Upper lobe of right lung (tissue), 1 donor: ENCODE data around the gene NXN. TPM values are rescaled to one million over a fixed set of nuclear protein-coding genes. Genes with fewer than 3 reads are reported as not detected.
A peak's percentile ranks its signal among the peaks of the same experiment; 100 is the strongest.
"Not testable (repeated sequence)": the region's sequence is repeated elsewhere in the genome, so short reads cannot be mapped to it uniquely, and the experiment has no call there.

ENCODE experiments used
- ATAC-seq: fragments of 200-7000 bp; cut with Tn5 transposase; one replicate; pipeline ENCODE4 v1.9.1; 2020; ENCODE audit warnings: mild to moderate bottlenecking, moderate library complexity
- DNase-seq: peaks from one replicate; pipeline ENCODE4 v3.0.0-alpha.2; 2020
- H3K27ac ChIP-seq: fragments of 200-600 bp; one replicate; pipeline ENCODE4 v1.8.0; 2022
- H3K27me3 ChIP-seq: fragments of 200-600 bp; one replicate; pipeline ENCODE4 v1.8.0; 2022; ENCODE audit warnings: mild to moderate bottlenecking
- H3K36me3 ChIP-seq: fragments of 200-600 bp; one replicate; pipeline ENCODE4 v1.8.0; 2022
- H3K4me1 ChIP-seq: fragments of 200-600 bp; one replicate; pipeline ENCODE4 v1.8.0; 2022
- H3K4me3 ChIP-seq: fragments of 200-600 bp; one replicate; pipeline ENCODE4 v1.8.0; 2022; ENCODE audit warnings: mild to moderate bottlenecking
- H3K9me3 ChIP-seq: fragments of 200-600 bp; one replicate; pipeline ENCODE4 v1.8.0; 2022
- intact Hi-C: fragments of 100-400 bp; cut with DNase I; formaldehyde crosslinking; loops from one replicate; pipeline ENCODE4 v1.11.0; 2022
- total RNA-seq: library from RNA; stranded (reverse); fragmentation: NEBNext Ultra II Directional; extraction: Animal tissue kit (Norgen Biotek cat#: 25700); gene quantifications from one replicate; pipeline ENCODE4 v1.2.1, GENCODE V29; 2021
- TF ChIP-seq, protein P1 (sequence below): fragments of 200-600 bp; IDR thresholded peaks from one replicate; pipeline ENCODE4 v1.8.0; 2022; ENCODE audit warnings: antibody characterized with exemption
- donor health status: DM: no; HTN: yes; CAD: no; lungs with severe emphysema.

NXN gene
- total RNA-seq, 1 donor from 2014 or later: 57.3 TPM

- H3K4me3 ChIP-seq: no peak overlapping the region
- peaks cover 4% of the 10 kb centered on the region for H3K4me1 ChIP-seq
- H3K27me3 ChIP-seq: no peaks in the 10 kb centered on the region
- TF ChIP-seq, protein P1, sequence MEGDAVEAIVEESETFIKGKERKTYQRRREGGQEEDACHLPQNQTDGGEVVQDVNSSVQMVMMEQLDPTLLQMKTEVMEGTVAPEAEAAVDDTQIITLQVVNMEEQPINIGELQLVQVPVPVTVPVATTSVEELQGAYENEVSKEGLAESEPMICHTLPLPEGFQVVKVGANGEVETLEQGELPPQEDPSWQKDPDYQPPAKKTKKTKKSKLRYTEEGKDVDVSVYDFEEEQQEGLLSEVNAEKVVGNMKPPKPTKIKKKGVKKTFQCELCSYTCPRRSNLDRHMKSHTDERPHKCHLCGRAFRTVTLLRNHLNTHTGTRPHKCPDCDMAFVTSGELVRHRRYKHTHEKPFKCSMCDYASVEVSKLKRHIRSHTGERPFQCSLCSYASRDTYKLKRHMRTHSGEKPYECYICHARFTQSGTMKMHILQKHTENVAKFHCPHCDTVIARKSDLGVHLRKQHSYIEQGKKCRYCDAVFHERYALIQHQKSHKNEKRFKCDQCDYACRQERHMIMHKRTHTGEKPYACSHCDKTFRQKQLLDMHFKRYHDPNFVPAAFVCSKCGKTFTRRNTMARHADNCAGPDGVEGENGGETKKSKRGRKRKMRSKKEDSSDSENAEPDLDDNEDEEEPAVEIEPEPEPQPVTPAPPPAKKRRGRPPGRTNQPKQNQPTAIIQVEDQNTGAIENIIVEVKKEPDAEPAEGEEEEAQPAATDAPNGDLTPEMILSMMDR: no peak
- H3K27ac ChIP-seq: no peak overlapping the region
- ATAC-seq: no peak
- no peaks in the 10 kb centered on the region for H3K9me3 ChIP-seq
- intact Hi-C loops: no loop called here
- DNase-seq: no peak
- no peaks in the 10 kb centered on the region for H3K36me3 ChIP-seq
These were observed 25.8 kb downstream of the NXN start for GRCh38 chr17:953767-954166.

DNA sequence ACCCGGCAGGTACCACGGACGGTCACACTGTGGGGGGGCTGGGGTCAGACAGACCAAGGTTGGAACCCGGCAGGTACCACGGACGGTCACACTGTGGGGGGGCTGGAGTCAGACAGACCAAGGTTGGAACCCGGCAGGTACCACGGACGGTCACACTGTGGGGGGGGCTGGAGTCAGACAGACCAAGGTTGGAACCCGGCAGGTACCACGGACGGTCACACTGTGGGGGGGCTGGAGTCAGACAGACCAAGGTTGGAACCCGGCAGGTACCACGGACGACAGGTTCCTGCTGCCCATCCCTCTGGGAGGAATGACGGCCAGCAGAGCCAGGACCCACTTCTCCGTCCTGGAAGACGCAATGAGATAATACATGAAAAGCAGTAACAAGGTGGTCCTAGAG is 27.0 kb downstream of the NXN start:
- peak; percentile 77 for DNase-seq
- H3K4me3 ChIP-seq, intact Hi-C loops, H3K36me3 ChIP-seq, H3K27ac ChIP-seq, H3K27me3 ChIP-seq, ATAC-seq, H3K9me3 ChIP-seq, H3K4me1 ChIP-seq: not testable (repeated sequence)

GRCh38 chr17:951325-952132 is 28.0 kb downstream of the NXN start:
- Histone ChIP-seq H3K9me3 (no peaks in the 10 kb centered on the region), H3K4me3 (no peak overlapping the region), H3K27me3 (no peaks in the 10 kb centered on the region), H3K27ac (peak overlapping the region; percentile 55), H3K4me1 (peaks cover 4% of the 10 kb centered on the region), H3K36me3 (no peaks in the 10 kb centered on the region)
- ATAC-seq (peak; percentile 71), DNase-seq (no peak)
- TF ChIP-seq, protein P1: no peak
- intact Hi-C loops: no loop called here

DNA sequence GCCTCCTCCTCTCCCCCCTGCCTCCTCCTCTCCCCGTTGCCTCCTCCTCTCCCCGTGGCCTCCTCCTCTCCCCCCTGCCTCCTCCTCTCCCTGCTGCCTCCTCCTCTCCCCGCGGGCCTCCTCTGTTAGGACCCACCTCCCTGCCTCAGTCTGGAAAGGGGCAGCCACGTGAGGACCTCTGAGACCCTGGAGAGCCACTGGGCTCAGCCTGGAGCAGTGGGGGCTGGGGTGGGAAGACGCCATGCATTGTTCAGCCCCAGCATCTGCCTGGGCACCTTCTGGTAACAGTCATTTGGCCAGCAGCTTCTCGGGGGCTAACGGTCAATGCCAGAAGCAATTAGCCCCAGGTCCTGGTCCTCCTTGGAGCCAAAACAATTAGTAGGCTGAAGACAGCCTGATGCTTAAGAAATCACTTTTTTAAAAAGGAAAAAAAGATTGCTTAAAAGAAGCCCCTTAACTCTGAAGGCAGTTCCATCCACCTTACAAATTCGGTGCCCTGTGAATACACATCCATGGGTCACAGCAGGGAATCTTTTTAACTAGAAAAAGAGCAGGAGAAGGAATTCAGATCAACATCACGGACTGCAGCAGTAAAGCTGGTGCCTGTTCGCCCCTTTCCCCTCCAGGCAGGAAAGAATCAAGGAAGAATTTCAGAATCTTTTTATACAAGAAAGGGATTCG is 29.8 kb downstream of the NXN start:
- Histone ChIP-seq H3K9me3 (no peaks in the 10 kb centered on the region), H3K27ac (no peak overlapping the region), H3K4me1 (peaks cover 4% of the 10 kb centered on the region), H3K4me3 (no peak overlapping the region), H3K27me3 (no peaks in the 10 kb centered on the region), H3K36me3 (no peaks in the 10 kb centered on the region)
- ATAC-seq (no peak), DNase-seq (no peak)
- intact Hi-C loops: no loop called here
- TF ChIP-seq, protein P1: no peak

DNA sequence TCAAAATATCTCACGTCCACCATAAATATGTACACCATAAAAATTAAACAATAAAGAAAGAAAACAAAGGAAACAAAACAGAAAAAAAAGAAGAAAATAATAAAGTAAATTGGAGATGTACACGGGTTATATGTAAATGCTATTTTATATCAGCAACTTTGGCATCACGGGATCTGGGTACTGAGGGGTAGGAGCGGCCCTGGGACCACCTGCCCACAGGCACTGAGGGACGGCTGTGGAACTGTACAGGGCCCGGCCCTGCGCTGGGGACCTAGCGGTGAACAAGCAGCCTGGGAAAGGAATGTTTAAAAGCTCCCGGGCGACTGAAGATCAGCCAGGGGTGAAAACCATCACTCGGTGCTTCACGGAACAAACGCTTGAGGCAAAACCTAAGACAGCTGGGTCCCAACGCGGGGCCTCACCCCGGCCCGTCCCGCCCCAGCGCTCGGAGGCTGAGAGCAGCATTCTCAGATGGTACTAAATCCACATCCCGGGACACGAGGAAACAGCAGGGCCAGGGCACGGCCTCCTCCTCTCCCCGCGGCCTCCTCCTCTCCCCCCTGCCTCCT is 31.2 kb downstream of the NXN start:
- Histone ChIP-seq H3K36me3 (no peaks in the 10 kb centered on the region), H3K27ac (no peak overlapping the region), H3K4me1 (peaks cover 4% of the 10 kb centered on the region), H3K4me3 (no peak overlapping the region), H3K27me3 (no peaks in the 10 kb centered on the region), H3K9me3 (no peaks in the 10 kb centered on the region)
- intact Hi-C loops: no loop called here
- no peak for ATAC-seq
- TF ChIP-seq, protein P1: no peak
- no peak for DNase-seq
